ENCODE data around the gene OBI1.

DNA sequence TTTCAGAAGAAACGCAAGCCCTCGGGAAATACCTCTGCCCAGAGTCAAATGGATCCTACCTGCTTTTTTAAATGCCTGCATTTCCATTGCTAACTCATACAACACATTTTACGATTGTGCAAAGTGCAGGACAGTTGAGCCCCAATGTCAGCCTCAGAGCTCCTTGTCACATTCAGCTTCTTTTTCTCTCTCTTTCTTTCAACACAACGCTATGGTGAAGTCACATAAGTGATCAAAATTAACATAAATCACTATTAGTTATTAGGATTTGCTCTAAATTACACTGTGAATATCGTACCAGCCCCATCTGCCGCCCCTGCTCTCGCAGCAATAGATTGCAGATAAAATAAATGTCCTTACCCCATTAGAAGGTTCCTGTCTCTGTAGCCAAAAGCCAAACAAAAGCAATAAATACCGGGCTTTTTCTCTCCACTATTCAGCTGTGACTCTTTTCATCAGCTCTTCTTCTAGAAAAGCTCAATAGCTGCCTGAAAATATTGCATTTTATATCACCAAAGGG lies 64.4 kb downstream of the OBI1 start:
- TF ChIP-seq, protein P1, sequence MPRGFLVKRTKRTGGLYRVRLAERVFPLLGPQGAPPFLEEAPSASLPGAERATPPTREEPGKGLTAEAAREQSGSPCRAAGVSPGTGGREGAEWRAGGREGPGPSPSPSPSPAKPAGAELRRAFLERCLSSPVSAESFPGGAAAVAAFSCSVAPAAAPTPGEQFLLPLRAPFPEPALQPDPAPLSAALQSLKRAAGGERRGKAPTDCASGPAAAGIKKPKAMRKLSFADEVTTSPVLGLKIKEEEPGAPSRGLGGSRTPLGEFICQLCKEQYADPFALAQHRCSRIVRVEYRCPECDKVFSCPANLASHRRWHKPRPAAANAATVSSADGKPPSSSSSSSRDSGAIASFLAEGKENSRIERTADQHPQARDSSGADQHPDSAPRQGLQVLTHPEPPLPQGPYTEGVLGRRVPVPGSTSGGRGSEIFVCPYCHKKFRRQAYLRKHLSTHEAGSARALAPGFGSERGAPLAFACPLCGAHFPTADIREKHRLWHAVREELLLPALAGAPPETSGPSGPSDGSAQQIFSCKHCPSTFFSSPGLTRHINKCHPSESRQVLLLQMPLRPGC (tag by site-specific recombination; IDR thresholded peaks at IDR 0.05) = no peak
- TF ChIP-seq OSR2 (tag by site-specific recombination; IDR thresholded peaks at IDR 0.05) = no peak
- no peak for TF ChIP-seq YY1 (tag by site-specific recombination; IDR thresholded peaks at IDR 0.05)
- no peak for TF ChIP-seq ZNF121 (tag by site-specific recombination; IDR thresholded peaks at IDR 0.05)
